ENCODE measurements around the gene GATA1.

The GATA1 gene

DNA sequence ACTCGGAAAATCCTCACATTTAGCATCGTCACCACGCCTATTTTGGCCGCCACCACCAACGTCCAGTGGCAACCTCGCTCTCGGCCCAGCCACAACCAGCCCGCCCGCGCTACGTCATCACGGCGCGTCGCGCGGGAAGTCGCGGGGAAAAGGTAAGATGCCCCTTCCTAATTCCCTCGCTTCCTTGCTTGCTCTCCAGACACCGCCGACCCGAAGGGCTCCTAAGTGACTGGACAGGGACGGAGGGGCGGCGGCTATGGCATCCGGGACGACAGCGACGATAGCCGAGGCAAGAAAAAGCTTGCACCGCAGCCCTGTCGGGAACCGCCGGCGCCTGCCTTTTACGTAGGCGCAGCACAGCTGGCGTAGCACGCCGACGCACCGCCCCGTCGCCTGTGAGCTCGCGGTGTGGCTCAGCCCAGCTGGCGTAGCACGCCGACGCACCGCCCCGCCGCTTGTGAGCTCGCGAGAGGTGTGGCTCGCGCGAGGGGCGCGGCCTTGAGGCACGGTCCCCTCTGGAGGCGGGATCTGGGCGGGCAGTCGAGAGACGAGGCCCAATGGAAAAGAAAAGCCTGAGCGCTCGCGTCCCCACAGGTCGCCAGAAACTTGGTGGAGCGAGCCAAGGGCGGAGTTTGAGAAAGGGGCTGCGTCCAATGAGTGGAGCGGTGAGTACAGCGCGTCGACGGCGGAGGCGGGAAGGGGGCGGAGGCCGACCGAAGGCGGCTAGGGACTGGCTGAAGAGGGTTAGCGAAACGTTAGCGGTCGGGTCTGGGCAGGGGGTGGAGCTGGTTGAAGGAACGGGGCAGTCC lies 15.1 kb downstream of the GATA1 start, which contains the start of gene HDAC6:
HDAC6 (plus strand) TSS at position 788 of the 809 bp plus-strand sequence. CDS start 626 bp downstream, outside the sequence.
- TF ChIP-seq, protein P1, sequence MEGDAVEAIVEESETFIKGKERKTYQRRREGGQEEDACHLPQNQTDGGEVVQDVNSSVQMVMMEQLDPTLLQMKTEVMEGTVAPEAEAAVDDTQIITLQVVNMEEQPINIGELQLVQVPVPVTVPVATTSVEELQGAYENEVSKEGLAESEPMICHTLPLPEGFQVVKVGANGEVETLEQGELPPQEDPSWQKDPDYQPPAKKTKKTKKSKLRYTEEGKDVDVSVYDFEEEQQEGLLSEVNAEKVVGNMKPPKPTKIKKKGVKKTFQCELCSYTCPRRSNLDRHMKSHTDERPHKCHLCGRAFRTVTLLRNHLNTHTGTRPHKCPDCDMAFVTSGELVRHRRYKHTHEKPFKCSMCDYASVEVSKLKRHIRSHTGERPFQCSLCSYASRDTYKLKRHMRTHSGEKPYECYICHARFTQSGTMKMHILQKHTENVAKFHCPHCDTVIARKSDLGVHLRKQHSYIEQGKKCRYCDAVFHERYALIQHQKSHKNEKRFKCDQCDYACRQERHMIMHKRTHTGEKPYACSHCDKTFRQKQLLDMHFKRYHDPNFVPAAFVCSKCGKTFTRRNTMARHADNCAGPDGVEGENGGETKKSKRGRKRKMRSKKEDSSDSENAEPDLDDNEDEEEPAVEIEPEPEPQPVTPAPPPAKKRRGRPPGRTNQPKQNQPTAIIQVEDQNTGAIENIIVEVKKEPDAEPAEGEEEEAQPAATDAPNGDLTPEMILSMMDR (conservative IDR thresholded peaks at IDR 0.05; ENCODE audit: low read depth): no peak
- peak within 1 kb of the TSS; percentile 92 for H3K27ac ChIP-seq
- CTCF ChIA-PET: no interaction called here
- peak; percentile 92 for DNase-seq (ENCODE audit: low spot score)
- POLR2A ChIA-PET (ENCODE audit: low non-redundant PET): interaction anchor here (0.6 kb wide), 1 partner anchor 97 kb away, joined by 3 read pairs; the partner anchor contains the start of gene PQBP1

DNA sequence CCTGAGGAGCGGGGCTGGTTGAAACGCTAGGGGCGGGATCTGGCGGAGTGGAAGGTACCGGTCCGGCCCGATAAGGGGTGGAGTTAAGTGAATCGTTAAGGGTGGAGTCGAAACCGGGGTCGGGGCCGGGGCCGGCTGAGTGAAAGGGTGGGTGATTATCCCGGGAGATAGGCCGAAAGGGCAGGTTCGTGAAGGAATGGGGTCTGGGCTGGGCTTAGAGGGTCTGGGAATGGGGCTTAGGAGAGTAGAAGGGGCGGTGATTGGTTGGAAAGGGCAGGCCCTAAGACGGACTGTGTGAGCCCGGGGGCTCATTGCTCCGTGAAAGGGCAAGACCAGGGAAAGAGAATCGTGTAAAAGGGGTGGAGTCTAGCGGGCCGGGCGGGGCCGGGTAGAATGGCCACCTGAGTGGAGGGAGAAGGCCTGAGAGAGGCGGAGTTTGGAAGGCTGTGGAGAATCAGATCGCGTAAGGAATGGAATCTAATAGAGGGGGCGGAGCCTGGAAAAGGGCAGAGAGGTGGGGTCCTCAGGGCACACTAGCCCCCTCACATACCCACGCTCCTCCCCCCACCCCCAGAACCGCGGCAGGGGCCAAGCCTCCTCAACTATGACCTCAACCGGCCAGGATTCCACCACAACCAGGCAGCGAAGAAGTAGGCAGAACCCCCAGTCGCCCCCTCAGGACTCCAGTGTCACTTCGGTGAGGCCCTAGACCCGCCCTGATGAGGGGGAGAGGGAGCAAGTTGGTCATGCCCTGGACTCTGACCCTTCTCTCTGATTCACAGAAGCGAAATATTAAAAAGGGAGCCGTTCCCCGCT lies 15.9 kb downstream of the GATA1 start:
- CTCF ChIA-PET: no interaction called here
- peak overlapping the region; percentile 92 for H3K27ac ChIP-seq
- DNase-seq (ENCODE audit: low spot score): peak; percentile 79
- TF ChIP-seq, protein P1 (conservative IDR thresholded peaks at IDR 0.05; ENCODE audit: low read depth): no peak
- POLR2A ChIA-PET (ENCODE audit: low non-redundant PET): interaction anchor here (0.6 kb wide), 1 partner anchor 96 kb away, joined by 3 read pairs; the partner anchor contains the start of gene PQBP1

DNA sequence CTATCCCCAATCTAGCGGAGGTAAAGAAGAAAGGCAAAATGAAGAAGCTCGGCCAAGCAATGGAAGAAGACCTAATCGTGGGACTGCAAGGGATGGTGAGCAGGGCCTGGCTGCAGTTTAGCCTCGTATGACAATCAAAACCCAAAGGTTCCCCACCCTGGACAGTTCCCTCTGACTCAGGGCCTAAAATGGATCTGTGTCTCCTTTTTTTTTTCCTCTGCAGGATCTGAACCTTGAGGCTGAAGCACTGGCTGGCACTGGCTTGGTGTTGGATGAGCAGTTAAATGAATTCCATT lies 16.5 kb downstream of the GATA1 start:
- DNase-seq (ENCODE audit: low spot score): no peak
- H3K27ac ChIP-seq: peak overlapping the region; percentile 92
- TF ChIP-seq, protein P1 (conservative IDR thresholded peaks at IDR 0.05; ENCODE audit: low read depth): no peak
- POLR2A ChIA-PET (ENCODE audit: low non-redundant PET): no interaction called here
- CTCF ChIA-PET: no interaction called here

DNA sequence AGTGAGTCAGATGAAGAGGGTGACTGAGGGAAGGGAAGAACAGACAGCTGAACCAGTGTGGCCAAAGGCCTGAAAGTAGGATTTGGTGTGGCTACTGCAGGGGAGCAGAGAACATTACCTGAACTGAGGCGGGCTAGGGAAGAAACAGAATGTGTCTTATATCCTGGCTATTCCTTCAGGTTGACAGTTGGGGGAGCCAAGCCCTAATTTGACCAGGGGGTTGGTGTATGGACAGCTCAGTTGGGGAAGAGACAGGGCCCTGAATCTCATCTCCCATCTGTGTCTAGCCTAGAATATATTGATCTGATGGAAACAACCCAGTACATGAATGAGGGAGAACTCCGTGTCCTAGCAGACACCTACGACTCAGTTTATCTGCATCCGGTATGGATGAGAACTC lies 19.7 kb downstream of the GATA1 start:
- TF ChIP-seq, protein P1 (conservative IDR thresholded peaks at IDR 0.05; ENCODE audit: low read depth): no peak
- ChIA-PET POLR2A (ENCODE audit: low non-redundant PET) (no interaction called here), CTCF (interaction anchor here (0.8 kb wide), 1 partner anchor 40 kb away, joined by 4 read pairs; no protein-coding TSS in a partner anchor)
- no peak for DNase-seq (ENCODE audit: low spot score)
- H3K27ac ChIP-seq: no peak overlapping the region

DNA sequence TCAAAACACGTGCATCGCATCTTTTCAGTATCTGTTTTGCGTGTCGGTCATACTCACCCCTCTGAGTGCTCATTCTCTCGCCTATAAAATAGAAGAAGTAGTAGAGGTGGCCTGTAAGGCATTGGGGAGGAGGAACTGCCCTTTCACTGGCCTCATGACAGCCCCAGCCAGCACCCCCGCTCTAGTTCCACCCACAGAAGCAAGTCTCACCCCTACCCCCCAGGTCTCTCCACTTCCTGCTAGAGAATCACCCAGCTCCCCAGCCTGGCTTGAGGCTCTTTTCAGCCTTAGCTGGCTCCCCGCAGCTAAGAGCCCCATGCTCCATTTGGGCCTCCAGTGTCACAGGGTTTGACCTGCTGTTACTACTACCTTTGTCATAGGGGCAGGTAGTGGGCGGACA lies 27.3 kb downstream of the GATA1 start:
- CTCF ChIA-PET: no interaction called here
- H3K27ac ChIP-seq: no peak overlapping the region
- POLR2A ChIA-PET (ENCODE audit: low non-redundant PET): no interaction called here
- no peak for DNase-seq (ENCODE audit: low spot score)
- TF ChIP-seq, protein P1 (conservative IDR thresholded peaks at IDR 0.05; ENCODE audit: low read depth): no peak

DNA sequence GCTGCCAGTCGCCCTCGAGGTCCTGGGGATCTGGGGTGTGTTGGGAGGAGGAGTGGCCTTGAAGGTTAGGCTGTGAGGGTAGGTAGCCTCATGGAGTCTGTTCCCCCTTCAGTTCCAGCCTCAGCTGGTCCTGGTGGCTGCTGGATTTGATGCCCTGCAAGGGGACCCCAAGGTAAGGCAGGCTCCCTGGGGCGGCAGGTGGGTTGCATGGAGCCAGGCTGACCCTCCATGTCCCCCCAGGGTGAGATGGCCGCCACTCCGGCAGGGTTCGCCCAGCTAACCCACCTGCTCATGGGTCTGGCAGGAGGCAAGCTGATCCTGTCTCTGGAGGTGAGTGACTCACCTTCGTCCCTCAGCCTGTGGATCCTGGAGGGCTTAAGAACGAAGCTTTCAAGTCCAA lies 28.3 kb downstream of the GATA1 start:
- no peak for DNase-seq (ENCODE audit: low spot score)
- TF ChIP-seq, protein P1 (conservative IDR thresholded peaks at IDR 0.05; ENCODE audit: low read depth): no peak
- ChIA-PET POLR2A (ENCODE audit: low non-redundant PET) (no interaction called here), CTCF (no interaction called here)
- H3K27ac ChIP-seq: no peak overlapping the region
